K562 (cell line): ENCODE results near the gene THAP11. TPM values are rescaled to one million over a fixed set of nuclear protein-coding genes. Genes with fewer than 3 reads are reported as not detected.

Experiments used
- BCOR ChIP-seq: fragments of 450-650 bp; IDR thresholded peaks from 2 replicates; pipeline ENCODE4 v1.6.1; 2016
- CAMTA2 ChIP-seq: fragments of 250-450 bp; sonication (Bioruptor Pico); conservative IDR thresholded peaks from 2 replicates; pipeline ENCODE4 v1.5.1; 2022
- ELK1 ChIP-seq: sonication (generic); formaldehyde crosslinking; IDR thresholded peaks from 2 replicates; pipeline ENCODE4 v1.8.1; 2022; ENCODE audit warnings: missing genetic modification reagents
- IRF9 ChIP-seq: fragments of 450-650 bp; IDR thresholded peaks from 2 replicates; pipeline ENCODE4 v1.6.1; 2016; ENCODE audit warnings: missing biosample characterization, missing genetic modification characterization
- JUN ChIP-seq, 2 experiments: sonication (generic) in 1 of 2; formaldehyde crosslinking in 1 of 2; IDR thresholded peaks; 2 replicates each; pipeline versions ENCODE4 v1.6.1 to v1.8.0; 2012 to 2022; ENCODE audit warnings: borderline replicate concordance in 2 of 2, mild to moderate bottlenecking in 2 of 2, improper control_type of control experiment in 1 of 2, low read depth in 1 of 2, low read length in 1 of 2, missing genetic modification reagents in 1 of 2
- KDM1A ChIP-seq, 2 experiments: fragments of 450-650 bp; IDR thresholded peaks; 2 replicates each; pipeline ENCODE4 v1.6.1; 2016; ENCODE audit warnings: mild to moderate bottlenecking in 2 of 2
- LCOR ChIP-seq: sonication (generic); formaldehyde crosslinking; IDR thresholded peaks from 2 replicates; pipeline ENCODE4 v1.8.0; 2022; ENCODE audit warnings: mild to moderate bottlenecking, missing genetic modification reagents
- PYGO2 ChIP-seq: fragments of 450-650 bp; IDR thresholded peaks from 2 replicates; pipeline ENCODE4 v1.6.1; 2016; ENCODE audit warnings: mild to moderate bottlenecking, missing genetic modification characterization, moderate library complexity, missing compliant biosample characterization
- RBM25 ChIP-seq: fragments of 200-400 bp; formaldehyde crosslinking; IDR thresholded peaks from 2 replicates; pipeline ENCODE4 v1.6.1; 2018; ENCODE audit warnings: low read length, low read depth, moderate library complexity; ENCODE audit not compliant: severe bottlenecking
- SREBF2 ChIP-seq: sonication (generic); formaldehyde crosslinking; IDR thresholded peaks from 2 replicates; pipeline ENCODE4 v1.4.0; 2020; ENCODE audit warnings: mild to moderate bottlenecking, missing genetic modification reagents
- THAP12 ChIP-seq: fragments of 250-450 bp; sonication (Bioruptor Pico); IDR thresholded peaks from 2 replicates; pipeline ENCODE4 v1.9.0; 2021; ENCODE audit warnings: mild to moderate bottlenecking, inconsistent platforms
- XRCC3 ChIP-seq: fragments of 450-650 bp; IDR thresholded peaks from 2 replicates; pipeline ENCODE4 v1.6.1; 2017; ENCODE audit warnings: mild to moderate bottlenecking, moderate library complexity
- ZBED1 ChIP-seq: IDR thresholded peaks from 2 replicates; pipeline ENCODE4 v1.6.1; 2014
- ZBTB1 ChIP-seq: sonication (generic); formaldehyde crosslinking; IDR thresholded peaks from 2 replicates; pipeline ENCODE4 v1.8.1; 2023; ENCODE audit warnings: missing genetic modification reagents, low read depth, mild to moderate bottlenecking, borderline replicate concordance
- ZBTB11 ChIP-seq, 3 experiments: fragments of 200-800 bp in 1 of 3; fragments of 250-450 bp in 1 of 3; fragments of 450-650 bp in 1 of 3; sonication (Bioruptor Pico) in 1 of 3; sonication (Bioruptor generic) in 1 of 3; formaldehyde crosslinking in 1 of 3; IDR thresholded peaks; 2 replicates each; pipeline versions ENCODE4 v1.6.1 to v1.8.0; 2016 to 2022; ENCODE audit warnings: mild to moderate bottlenecking in 2 of 3, missing genetic modification characterization in 2 of 3, missing compliant biosample characterization in 1 of 3, moderate library complexity in 1 of 3
- ZFP30 ChIP-seq: fragments of 250-450 bp; sonication (Bioruptor Pico); IDR thresholded peaks from 2 replicates; pipeline ENCODE4 v1.8.0; 2022; ENCODE audit warnings: moderate library complexity, mild to moderate bottlenecking, inconsistent platforms, borderline replicate concordance
- ZNF174 ChIP-seq: fragments of 250-450 bp; sonication (Bioruptor Pico); IDR thresholded peaks from 2 replicates; pipeline ENCODE4 v1.4.0; 2020; ENCODE audit warnings: mild to moderate bottlenecking
- ZNF707 ChIP-seq: fragments of 250-450 bp; sonication (Bioruptor Pico); conservative IDR thresholded peaks from 2 replicates; pipeline ENCODE4 v1.8.0; 2022; ENCODE audit warnings: inconsistent platforms, mild to moderate bottlenecking, moderate library complexity
- polyA plus RNA-seq, 8 experiments: library from polyadenylated mRNA; depleted of rRNA in 4 of 8; stranded (reverse) in 5 of 8; unstranded in 3 of 8; fragments of >200 nt; fragmentation: Nextera tagmentation in 2 of 8; fragmentation: Illumina TruSeq in 1 of 8; extraction: Ambion mirVana in 2 of 8; extraction: Trizol in 1 of 8; gene quantifications; 2 replicates each; pipeline versions ENCODE4 v1.2.1 to v1.2.3, GENCODE V29; 2011 to 2014; ENCODE audit warnings: inconsistent platforms in 1 of 8, missing spikeins in 1 of 8
- total RNA-seq, 7 experiments: library from RNA; depleted of rRNA in 6 of 7; stranded (reverse); fragments of >200 nt in 6 of 7; fragmentation: Illumina TruSeq in 2 of 7; extraction: Trizol in 2 of 7; gene quantifications; 2 replicates each; pipeline versions ENCODE4 v1.2.1 to v1.2.3, GENCODE V29; 2011 to 2021; ENCODE audit warnings: low replicate concordance in 1 of 7

The THAP11 gene
- total and polyA plus RNA-seq, 9 of the 15 experiments (the other 6 are each of a cell fraction or from before 2014, with no cell fraction given), result 2.4 to 31.6 (median 21.4) TPM

GRCh38 chr16:67872631-67873434, 30.7 kb downstream of the THAP11 start, which contains the start of gene EDC4 (continued):
- TF ChIP-seq ZBTB11 (CRISPR knock-in tag; IDR thresholded peaks at IDR 0.05), result peak; percentile 97 to 100 (median 99)
- TF ChIP-seq SREBF2 (CRISPR knock-in tag), result no peak
- no peak for TF ChIP-seq BCOR
- TF ChIP-seq ZBTB1 (CRISPR knock-in tag), result peak; percentile 65
- no peak for TF ChIP-seq JUN (IDR thresholded peaks at IDR 0.05; ENCODE audit: borderline replicate concordance, low read depth, low read length)
- 0 out of 2 replicates have a peak, but pooled peaks have one; percentile 81 for TF ChIP-seq JUN (CRISPR knock-in tag; IDR thresholded peaks at IDR 0.05; ENCODE audit: borderline replicate concordance)
- TF ChIP-seq ELK1, result no peak
- TF ChIP-seq ZBED1, result no peak
- no peak for TF ChIP-seq CAMTA2
- 0 out of 2 replicates have a peak, but pooled peaks have one; percentile 34 for TF ChIP-seq THAP12 (CRISPR knock-in tag)
- no peak for TF ChIP-seq PYGO2 (tag)
- TF ChIP-seq ZNF174, result no peak
- TF ChIP-seq KDM1A (IDR thresholded peaks at IDR 0.05), result no peak
- TF ChIP-seq XRCC3, result no peak
- no peak for TF ChIP-seq RBM25
- TF ChIP-seq ZNF707 (CRISPR knock-in tag), result 0 out of 2 replicates have a peak, but pooled peaks have one; percentile 16
- TF ChIP-seq LCOR (CRISPR knock-in tag), result peak; percentile 86
- TF ChIP-seq ZFP30, result no peak
- no peak for TF ChIP-seq IRF9
